ENCODE data around the gene NME7. TPM values are rescaled to one million over a fixed set of nuclear protein-coding genes. Genes with fewer than 3 reads are reported as not detected.
A peak's percentile ranks its signal among the peaks of the same experiment; 100 is the strongest.

NME7 gene
- total and polyA plus RNA-seq, 2 experiments from 2014 or later = 39.1 to 48.5 TPM

DNA sequence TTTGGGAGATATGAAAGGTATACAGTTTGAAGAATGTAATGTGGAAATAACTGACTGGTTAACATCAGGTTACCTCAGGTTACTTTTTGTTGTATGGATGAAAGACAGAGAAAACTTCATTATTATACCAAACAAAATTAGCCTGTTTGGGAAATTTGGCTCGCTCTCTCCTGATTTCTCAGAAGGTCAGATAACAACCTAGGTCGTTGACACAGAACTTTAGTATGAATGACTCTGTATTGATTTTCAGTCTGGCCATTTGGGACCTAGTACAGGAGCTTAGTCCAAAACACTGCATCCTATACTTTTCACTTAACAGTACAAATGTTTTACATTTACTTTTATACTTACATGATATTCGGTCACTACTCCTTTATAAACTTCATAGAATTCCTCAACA is 132.8 kb downstream of the NME7 start:
- H3K27me3 ChIP-seq (ENCODE audit: insufficient read depth) = no peaks in the 10 kb centered on the region
- Mint-ChIP-seq H3K27me3 (ENCODE audit: insufficient read depth, low read depth, poor library complexity) (no peaks in the 10 kb centered on the region), H3K4me3 (no peak overlapping the region), H3K9me3 (no peaks in the 10 kb centered on the region), H3K27ac (no peak overlapping the region), H3K4me1 (no peaks in the 10 kb centered on the region), H3K36me3 (ENCODE audit: low read depth) (no peaks in the 10 kb centered on the region)
- H3K4me2 ChIP-seq = no peak overlapping the region
- no peak overlapping the region for H3K4me3 ChIP-seq
- H3F3A ChIP-seq (replicated peaks; ENCODE audit: low read depth) = no peaks in the 10 kb centered on the region
- H2AFZ ChIP-seq = no peak overlapping the region
- no peaks in the 10 kb centered on the region for H3K9me2 ChIP-seq (ENCODE audit: insufficient read depth)
- no peak for TF ChIP-seq ZNF331 (CRISPR knock-in tag; IDR thresholded peaks at IDR 0.05; ENCODE audit: low read depth)
- TF ChIP-seq, protein P1, sequence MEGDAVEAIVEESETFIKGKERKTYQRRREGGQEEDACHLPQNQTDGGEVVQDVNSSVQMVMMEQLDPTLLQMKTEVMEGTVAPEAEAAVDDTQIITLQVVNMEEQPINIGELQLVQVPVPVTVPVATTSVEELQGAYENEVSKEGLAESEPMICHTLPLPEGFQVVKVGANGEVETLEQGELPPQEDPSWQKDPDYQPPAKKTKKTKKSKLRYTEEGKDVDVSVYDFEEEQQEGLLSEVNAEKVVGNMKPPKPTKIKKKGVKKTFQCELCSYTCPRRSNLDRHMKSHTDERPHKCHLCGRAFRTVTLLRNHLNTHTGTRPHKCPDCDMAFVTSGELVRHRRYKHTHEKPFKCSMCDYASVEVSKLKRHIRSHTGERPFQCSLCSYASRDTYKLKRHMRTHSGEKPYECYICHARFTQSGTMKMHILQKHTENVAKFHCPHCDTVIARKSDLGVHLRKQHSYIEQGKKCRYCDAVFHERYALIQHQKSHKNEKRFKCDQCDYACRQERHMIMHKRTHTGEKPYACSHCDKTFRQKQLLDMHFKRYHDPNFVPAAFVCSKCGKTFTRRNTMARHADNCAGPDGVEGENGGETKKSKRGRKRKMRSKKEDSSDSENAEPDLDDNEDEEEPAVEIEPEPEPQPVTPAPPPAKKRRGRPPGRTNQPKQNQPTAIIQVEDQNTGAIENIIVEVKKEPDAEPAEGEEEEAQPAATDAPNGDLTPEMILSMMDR (conservative IDR thresholded peaks at IDR 0.05; ENCODE audit: low read depth in 2 of 2) = no peak
- DNase-seq (ENCODE audit: low spot score) = no peak
- H3K79me2 ChIP-seq (replicated peaks; ENCODE audit: insufficient read depth) = no peaks in the 10 kb centered on the region
- no peaks in the 10 kb centered on the region for H4K20me1 ChIP-seq (replicated peaks; ENCODE audit: insufficient read depth)
- ATAC-seq = no peak
- H3K36me3 ChIP-seq (ENCODE audit: insufficient read depth) = no peaks in the 10 kb centered on the region
- H3K4me1 ChIP-seq (ENCODE audit: insufficient read depth) = no peaks in the 10 kb centered on the region
- no peak overlapping the region for H3K27ac ChIP-seq (ENCODE audit: low read depth)

DNA sequence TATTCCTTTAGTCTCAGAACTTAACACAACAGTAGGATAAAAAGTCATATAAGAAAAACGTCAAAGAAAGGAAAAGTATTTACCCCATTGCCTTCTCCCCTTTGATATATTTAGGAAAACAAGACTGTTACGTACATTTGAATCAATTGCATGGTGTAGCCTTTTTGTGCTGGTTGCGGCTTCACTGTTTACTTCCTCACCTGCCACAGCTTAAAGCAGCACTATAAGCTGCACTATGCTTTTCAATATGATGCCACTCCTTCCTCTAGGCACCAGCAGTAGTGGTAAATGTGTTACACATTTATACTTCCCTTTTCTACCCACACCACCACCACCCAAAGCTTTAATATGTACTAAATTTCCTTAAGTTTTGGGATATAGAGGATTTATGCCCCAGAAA is 150.0 kb downstream of the NME7 start:
- H3K4me3 ChIP-seq = no peak overlapping the region
- peaks cover 7% of the 10 kb centered on the region; the same call in 2 of the 3 replicates for H3K36me3 Mint-ChIP-seq (ENCODE audit: low read depth)
- H3K27ac ChIP-seq (ENCODE audit: low read depth) = 0 out of 2 replicates have a peak overlapping the region, but pooled peaks have one; percentile 32
- H4K20me1 ChIP-seq (replicated peaks; ENCODE audit: insufficient read depth) = no peaks in the 10 kb centered on the region
- H3K4me1 Mint-ChIP-seq = peaks cover 19% of the 10 kb centered on the region
- no peaks in the 10 kb centered on the region for H3K27me3 ChIP-seq (ENCODE audit: insufficient read depth)
- DNase-seq (ENCODE audit: low spot score) (no peak), ATAC-seq (no peak)
- H3K4me2 ChIP-seq = peak overlapping the region; percentile 13
- H3K9me3 Mint-ChIP-seq = peaks cover 10% of the 10 kb centered on the region; the same call in 2 of the 3 replicates
- H3K9me2 ChIP-seq (ENCODE audit: insufficient read depth) = peaks cover 6% of the 10 kb centered on the region; the same call in 1 of the 2 replicates
- no peaks in the 10 kb centered on the region for H3K79me2 ChIP-seq (replicated peaks; ENCODE audit: insufficient read depth)
- H2AFZ ChIP-seq = no peak overlapping the region
- no peaks in the 10 kb centered on the region for H3F3A ChIP-seq (replicated peaks; ENCODE audit: low read depth)
- H3K4me3 Mint-ChIP-seq = no peak overlapping the region
- no peak overlapping the region for H3K27ac Mint-ChIP-seq
- H3K36me3 ChIP-seq (ENCODE audit: insufficient read depth) = no peaks in the 10 kb centered on the region
- TF ChIP-seq, protein P1 (conservative IDR thresholded peaks at IDR 0.05; ENCODE audit: low read depth in 2 of 2) = no peak
- H3K4me1 ChIP-seq (ENCODE audit: insufficient read depth) = peaks cover 22% of the 10 kb centered on the region
- no peaks in the 10 kb centered on the region for H3K27me3 Mint-ChIP-seq (ENCODE audit: insufficient read depth, low read depth, poor library complexity)

DNA sequence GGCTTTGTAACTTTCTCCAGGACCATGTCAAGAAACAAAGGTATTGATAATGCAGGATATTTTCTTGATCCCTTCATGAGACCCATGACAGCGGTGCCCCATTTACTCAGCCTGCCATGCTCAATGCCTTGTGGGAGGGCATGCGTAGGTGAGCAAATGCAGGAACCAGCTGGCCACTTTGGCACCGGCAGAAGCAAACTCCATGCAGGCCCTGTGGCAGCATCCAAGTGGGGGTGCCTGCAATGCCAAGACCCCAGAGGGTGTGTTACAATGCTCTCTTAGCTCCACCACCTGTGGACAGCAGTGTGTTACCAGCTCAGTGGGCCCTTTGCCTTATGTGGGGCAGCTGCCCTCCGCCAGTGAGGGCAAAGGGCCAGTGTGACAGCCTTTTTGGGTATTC is 153.0 kb downstream of the NME7 start:
- H3K27me3 Mint-ChIP-seq (ENCODE audit: insufficient read depth, low read depth, poor library complexity) = no peaks in the 10 kb centered on the region
- no peak for ATAC-seq
- H3K27ac ChIP-seq (ENCODE audit: low read depth) = no peak overlapping the region
- TF ChIP-seq, protein P2, sequence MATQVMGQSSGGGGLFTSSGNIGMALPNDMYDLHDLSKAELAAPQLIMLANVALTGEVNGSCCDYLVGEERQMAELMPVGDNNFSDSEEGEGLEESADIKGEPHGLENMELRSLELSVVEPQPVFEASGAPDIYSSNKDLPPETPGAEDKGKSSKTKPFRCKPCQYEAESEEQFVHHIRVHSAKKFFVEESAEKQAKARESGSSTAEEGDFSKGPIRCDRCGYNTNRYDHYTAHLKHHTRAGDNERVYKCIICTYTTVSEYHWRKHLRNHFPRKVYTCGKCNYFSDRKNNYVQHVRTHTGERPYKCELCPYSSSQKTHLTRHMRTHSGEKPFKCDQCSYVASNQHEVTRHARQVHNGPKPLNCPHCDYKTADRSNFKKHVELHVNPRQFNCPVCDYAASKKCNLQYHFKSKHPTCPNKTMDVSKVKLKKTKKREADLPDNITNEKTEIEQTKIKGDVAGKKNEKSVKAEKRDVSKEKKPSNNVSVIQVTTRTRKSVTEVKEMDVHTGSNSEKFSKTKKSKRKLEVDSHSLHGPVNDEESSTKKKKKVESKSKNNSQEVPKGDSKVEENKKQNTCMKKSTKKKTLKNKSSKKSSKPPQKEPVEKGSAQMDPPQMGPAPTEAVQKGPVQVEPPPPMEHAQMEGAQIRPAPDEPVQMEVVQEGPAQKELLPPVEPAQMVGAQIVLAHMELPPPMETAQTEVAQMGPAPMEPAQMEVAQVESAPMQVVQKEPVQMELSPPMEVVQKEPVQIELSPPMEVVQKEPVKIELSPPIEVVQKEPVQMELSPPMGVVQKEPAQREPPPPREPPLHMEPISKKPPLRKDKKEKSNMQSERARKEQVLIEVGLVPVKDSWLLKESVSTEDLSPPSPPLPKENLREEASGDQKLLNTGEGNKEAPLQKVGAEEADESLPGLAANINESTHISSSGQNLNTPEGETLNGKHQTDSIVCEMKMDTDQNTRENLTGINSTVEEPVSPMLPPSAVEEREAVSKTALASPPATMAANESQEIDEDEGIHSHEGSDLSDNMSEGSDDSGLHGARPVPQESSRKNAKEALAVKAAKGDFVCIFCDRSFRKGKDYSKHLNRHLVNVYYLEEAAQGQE (IDR thresholded peaks at IDR 0.05; ENCODE audit: unreplicated experiment) = no peak
- TF ChIP-seq, protein P3, sequence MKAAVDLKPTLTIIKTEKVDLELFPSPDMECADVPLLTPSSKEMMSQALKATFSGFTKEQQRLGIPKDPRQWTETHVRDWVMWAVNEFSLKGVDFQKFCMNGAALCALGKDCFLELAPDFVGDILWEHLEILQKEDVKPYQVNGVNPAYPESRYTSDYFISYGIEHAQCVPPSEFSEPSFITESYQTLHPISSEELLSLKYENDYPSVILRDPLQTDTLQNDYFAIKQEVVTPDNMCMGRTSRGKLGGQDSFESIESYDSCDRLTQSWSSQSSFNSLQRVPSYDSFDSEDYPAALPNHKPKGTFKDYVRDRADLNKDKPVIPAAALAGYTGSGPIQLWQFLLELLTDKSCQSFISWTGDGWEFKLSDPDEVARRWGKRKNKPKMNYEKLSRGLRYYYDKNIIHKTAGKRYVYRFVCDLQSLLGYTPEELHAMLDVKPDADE (IDR thresholded peaks at IDR 0.05) = no peak
- TF ChIP-seq, protein P1 (conservative IDR thresholded peaks at IDR 0.05; ENCODE audit: low read depth in 2 of 2) = no peak
- TF ChIP-seq EZH2phosphoT487 (IDR thresholded peaks at IDR 0.05; ENCODE audit: unreplicated experiment) (no peak), EZH2 (IDR thresholded peaks at IDR 0.05; ENCODE audit: low read depth, unreplicated experiment) (no peak), JUNB (IDR thresholded peaks at IDR 0.05; ENCODE audit: unreplicated experiment) (no peak)

More for the DNA sequence above, 153.0 kb downstream of the NME7 start:
- Histone ChIP-seq H3K4me2 (no peak overlapping the region), H3K4me1 (ENCODE audit: insufficient read depth) (peaks cover 22% of the 10 kb centered on the region), H3K4me3 (no peak overlapping the region), H3K79me2 (replicated peaks; ENCODE audit: insufficient read depth) (no peaks in the 10 kb centered on the region), H3K36me3 (ENCODE audit: insufficient read depth) (no peaks in the 10 kb centered on the region), H4K20me1 (replicated peaks; ENCODE audit: insufficient read depth) (no peaks in the 10 kb centered on the region), H3K9me2 (ENCODE audit: insufficient read depth) (peaks cover 6% of the 10 kb centered on the region; the same call in 1 of the 2 replicates), H2AFZ (no peak overlapping the region), H3F3A (replicated peaks; ENCODE audit: low read depth) (no peaks in the 10 kb centered on the region), H3K27me3 (ENCODE audit: insufficient read depth) (no peaks in the 10 kb centered on the region)
- no peak overlapping the region for H3K4me3 Mint-ChIP-seq
- no peak for DNase-seq (ENCODE audit: low spot score)
- H3K36me3 Mint-ChIP-seq (ENCODE audit: low read depth) = peaks cover 7% of the 10 kb centered on the region; the same call in 2 of the 3 replicates
- H3K27ac Mint-ChIP-seq = no peak overlapping the region
- H3K9me3 Mint-ChIP-seq = peaks cover 10% of the 10 kb centered on the region; the same call in 2 of the 3 replicates
- H3K4me1 Mint-ChIP-seq = peaks cover 19% of the 10 kb centered on the region
